ENCODE results near the gene HELZ. TPM values are rescaled to one million over a fixed set of nuclear protein-coding genes. Genes with fewer than 3 reads are reported as not detected.

Gene HELZ
- total RNA-seq, 1 experiment from 2014 or later, result 49.8 TPM

GRCh38 chr17:67069603-67070136 is 175.3 kb downstream of the HELZ start:
- H2AK5ac ChIP-seq (ENCODE audit: insufficient read length, low read length), result no peak overlapping the region

More at GRCh38 chr17:67069603-67070136, 175.3 kb downstream of the HELZ start:
- Histone ChIP-seq H3K9ac (ENCODE audit: extremely low read depth, insufficient read length, low read length) (no peak overlapping the region), H4K5ac (ENCODE audit: insufficient read length, low read depth, low read length) (no peak overlapping the region), H3K9me3 (ENCODE audit: control insufficient read depth, low read depth, low read length) (no peaks in the 10 kb centered on the region), H2BK5ac (ENCODE audit: insufficient read length, low read length) (no peak overlapping the region), H3K56ac (ENCODE audit: insufficient read length, low read depth, low read length) (no peak overlapping the region), H3K4ac (ENCODE audit: low read depth, low read length) (no peak overlapping the region), H3K14ac (ENCODE audit: insufficient read depth, low read length) (no peak overlapping the region), H2BK20ac (ENCODE audit: low read depth, low read length, poor library complexity, severe bottlenecking) (no peak overlapping the region), H4K91ac (ENCODE audit: insufficient read length, low read depth, low read length) (no peak overlapping the region), H2AFZ (ENCODE audit: low read length) (no peak overlapping the region), H3T11ph (ENCODE audit: low read length) (no peak overlapping the region), H4K20me1 (ENCODE audit: control insufficient read depth, insufficient read depth, insufficient read length) (no peaks in the 10 kb centered on the region), H2BK120ac (ENCODE audit: low read depth, low read length, poor library complexity, severe bottlenecking) (no peak overlapping the region), H3K79me1 (ENCODE audit: insufficient read depth, low read depth, low read length, poor library complexity, severe bottlenecking) (no peaks in the 10 kb centered on the region), H3K27me3 (ENCODE audit: insufficient read depth, low read length) (no peaks in the 10 kb centered on the region), H4K8ac (replicated peaks; ENCODE audit: insufficient read length, low read depth, low read length) (no peak overlapping the region), H3K79me2 (ENCODE audit: insufficient read depth, low read length) (no peaks in the 10 kb centered on the region), H2BK15ac (ENCODE audit: low read depth, low read length) (no peak overlapping the region), H3K23ac (ENCODE audit: insufficient read length, low read depth, low read length) (no peak overlapping the region), H3K4me1 (ENCODE audit: insufficient read depth, low read length) (no peaks in the 10 kb centered on the region; the same call in 1 of the 2 replicates), H3K23me2 (ENCODE audit: insufficient read length, low read depth, low read length, poor library complexity, severe bottlenecking) (no peaks in the 10 kb centered on the region), H2BK12ac (ENCODE audit: insufficient read length, low read depth, low read length) (no peak overlapping the region), H3K4me2 (ENCODE audit: insufficient read depth, insufficient read length, low read length) (no peak overlapping the region), H3K27ac (ENCODE audit: insufficient read length, low read depth, low read length) (no peak overlapping the region), H3K18ac (ENCODE audit: insufficient read length, low read depth, low read length) (no peak overlapping the region)
- DNase-seq, result no peak
- no peak overlapping the region for H3K27ac Mint-ChIP-seq
- no peaks in the 10 kb centered on the region for H3K27me3 Mint-ChIP-seq (ENCODE audit: low read depth)
- no peak overlapping the region for H3K4me3 Mint-ChIP-seq
- peaks cover 0 to 5% (median 0%) of the 10 kb centered on the region in 3 experiments; a peak in 3 of 7 replicates for H3K36me3 Mint-ChIP-seq (ENCODE audit: insufficient read depth in 1 of 3, low read depth in 3 of 3)
- TF ChIP-seq CTCF (conservative IDR thresholded peaks at IDR 0.05), result no peak
- H3K9me3 Mint-ChIP-seq, result no peaks in the 10 kb centered on the region
- H3K4me1 Mint-ChIP-seq, result peaks cover 9 to 13% of the 10 kb centered on the region in 2 experiments
- whole genome bisulfite sequencing (ENCODE audit: extremely low coverage, insufficient read length, low lambda C conversion rate), result no CpG with 5 or more reads among the region's 5 CpGs

Data from H9 (cell line).